Measurements from ENCODE around the gene GGT5.
A peak's percentile ranks its signal among the peaks of the same experiment; 100 is the strongest.
"Not testable (repeated sequence)": the region's sequence is repeated elsewhere in the genome, so short reads cannot be mapped to it uniquely, and the experiment has no call there.

GRCh38 chr22:24259459-24259858 is 14.6 kb upstream of the GGT5 start:
- TF ChIP-seq CTCF (IDR thresholded peaks at IDR 0.05 in 4 of 5, conservative IDR thresholded peaks at IDR 0.05 in 1 of 5), result peak in 2 of 5 experiments; percentile 24 to 62
- TF ChIP-seq POLR2A (IDR thresholded peaks at IDR 0.05), result not testable (repeated sequence)
